Inflammatory macrophage treated with lipopolysaccharide for 1 hour (primary cell): ENCODE measurements around the gene NDUFA7.
"Not testable (repeated sequence)": the region's sequence is repeated elsewhere in the genome, so short reads cannot be mapped to it uniquely, and the experiment has no call there.

Experiments
- DNase-seq, 2 donors: peaks; one replicate each; pipeline ENCODE4 v3.0.0-alpha.2; 2020 to 2022

Gene NDUFA7

GRCh38 chr19:8341504-8341903 lies 20.3 kb upstream of the NDUFA7 start:
- not testable (repeated sequence) for DNase-seq

- no peak for DNase-seq
Observed at GRCh38 chr19:8340341-8341096, 19.3 kb upstream of the NDUFA7 start.

GRCh38 chr19:8338835-8339234 lies 17.7 kb upstream of the NDUFA7 start:
- DNase-seq: no peak

- no peak for DNase-seq
Observed at GRCh38 chr19:8337728-8338127, 16.6 kb upstream of the NDUFA7 start.

- peak in 1 of 2 donors; percentile 70 for DNase-seq
Observed at GRCh38 chr19:8336660-8337059, 15.5 kb upstream of the NDUFA7 start.

- DNase-seq: peak in 1 of 2 donors; percentile 24
Observed at GRCh38 chr19:8336072-8336569, 14.9 kb upstream of the NDUFA7 start.

- DNase-seq: no peak
Observed at GRCh38 chr19:8335343-8336071, 14.3 kb upstream of the NDUFA7 start.

- DNase-seq: peak; percentile 27 to 56
Observed at GRCh38 chr19:8334458-8335342, 13.5 kb upstream of the NDUFA7 start.

- no peak for DNase-seq
Observed at GRCh38 chr19:8333767-8334457, 12.7 kb upstream of the NDUFA7 start.

GRCh38 chr19:8332976-8333766 lies 12.0 kb upstream of the NDUFA7 start:
- no peak for DNase-seq

GRCh38 chr19:8331263-8331845 lies 10.2 kb upstream of the NDUFA7 start:
- DNase-seq: no peak

GRCh38 chr19:8329996-8330395 lies 8.8 kb upstream of the NDUFA7 start:
- DNase-seq: peak; percentile 41 to 76

- DNase-seq: no peak
Observed at GRCh38 chr19:8325454-8325853, 4.3 kb upstream of the NDUFA7 start.

- DNase-seq: peak in 1 of 2 donors; percentile 46
Observed at GRCh38 chr19:8324186-8325050, 3.2 kb upstream of the NDUFA7 start.

GRCh38 chr19:8323781-8324185 lies 2.6 kb upstream of the NDUFA7 start:
- no peak for DNase-seq

GRCh38 chr19:8322638-8322997 lies 1.4 kb upstream of the NDUFA7 start:
- no peak for DNase-seq

- DNase-seq: no peak
Observed at GRCh38 chr19:8321986-8322637, 937 bp upstream of the NDUFA7 start.

- DNase-seq: no peak
Observed at GRCh38 chr19:8320564-8321066, 560 bp downstream of the NDUFA7 start.

- no peak for DNase-seq
Observed at GRCh38 chr19:8319807-8320520, 1.2 kb downstream of the NDUFA7 start.
